Fibroblast of lung (primary cell): ENCODE data around the gene C8G. TPM values are rescaled to one million over a fixed set of nuclear protein-coding genes. Genes with fewer than 3 reads are reported as not detected.

Experiments used
- DNase-seq, 2 donors: peaks; one replicate each; pipeline versions ENCODE4 v3.0.0 to v3.0.0-alpha.2; 2010; ENCODE audit warnings: low read depth in 2 of 2
- H2AFZ ChIP-seq: 2 replicates; pipeline ENCODE4 v1.5.1; 2012; ENCODE audit warnings: low read length, control low read depth, inconsistent platforms
- H3K27ac ChIP-seq: 2 replicates; pipeline ENCODE4 v1.5.1; 2011; ENCODE audit warnings: low read length, control low read depth; ENCODE audit not compliant: insufficient read depth
- H3K27me3 ChIP-seq: 2 replicates; pipeline ENCODE4 v1.5.1; 2011; ENCODE audit warnings: mild to moderate bottlenecking, low read length; ENCODE audit not compliant: control insufficient read depth, insufficient read depth
- H3K36me3 ChIP-seq: 2 replicates; pipeline ENCODE4 v1.5.1; 2011; ENCODE audit warnings: low read length; ENCODE audit not compliant: control insufficient read depth, insufficient read depth
- H3K4me1 ChIP-seq: 2 replicates; pipeline ENCODE4 v1.5.1; 2011; ENCODE audit warnings: low read length; ENCODE audit not compliant: control insufficient read depth, insufficient read depth; ENCODE audit errors: extremely low read depth
- H3K4me2 ChIP-seq: 2 replicates; pipeline ENCODE4 v1.5.1; 2011; ENCODE audit warnings: low read length, control low read depth; ENCODE audit not compliant: insufficient read depth; ENCODE audit errors: extremely low read depth
- H3K4me3 ChIP-seq, 4 experiments: fragments of 200-600 bp in 1 of 4; sonication (generic) in 1 of 4; replicated peaks in 1 of 4; 2 replicates each; pipeline ENCODE4 v1.5.1; 2011 to 2016; ENCODE audit warnings: low read length in 4 of 4, low read depth in 3 of 4, mild to moderate bottlenecking in 3 of 4, control low read depth in 2 of 4, inconsistent platforms in 1 of 4, mixed read lengths in 1 of 4; ENCODE audit not compliant: insufficient read depth in 1 of 4; ENCODE audit errors: control extremely low read depth in 1 of 4
- H3K79me2 ChIP-seq: 2 replicates; pipeline ENCODE4 v1.5.1; 2012; ENCODE audit warnings: mild to moderate bottlenecking, low read length, inconsistent platforms; ENCODE audit not compliant: control insufficient read depth, insufficient read depth
- H3K9ac ChIP-seq: 2 replicates; pipeline ENCODE4 v1.5.1; 2011; ENCODE audit warnings: mild to moderate bottlenecking, low read length, control low read depth; ENCODE audit not compliant: insufficient read depth
- H3K9me3 ChIP-seq: 2 replicates; pipeline ENCODE4 v1.5.1; 2012; ENCODE audit warnings: low read depth, low read length; ENCODE audit not compliant: control insufficient read depth, insufficient read depth
- H4K20me1 ChIP-seq: 2 replicates; pipeline ENCODE4 v1.5.1; 2011; ENCODE audit warnings: low read length; ENCODE audit not compliant: control insufficient read depth, insufficient read depth; ENCODE audit errors: extremely low read depth
- CTCF ChIP-seq, 2 donors: IDR thresholded peaks in 1 of 2; conservative IDR thresholded peaks in 1 of 2; 1 replicate in 1 of 2; 2 replicates in 1 of 2; pipeline ENCODE4 v1.5.1; 2011 to 2012; ENCODE audit warnings: low read length in 2 of 2, control low read depth in 1 of 2, inconsistent platforms in 1 of 2, low read depth in 1 of 2, mild to moderate bottlenecking in 1 of 2
- EZH2 ChIP-seq: IDR thresholded peaks from 2 replicates; pipeline ENCODE4 v1.5.1; 2012; ENCODE audit warnings: low read length, control low read depth, mild to moderate bottlenecking; ENCODE audit errors: missing control alignments
- polyA plus RNA-seq, 2 donors: library from polyadenylated mRNA; depleted of rRNA in 1 of 2; stranded (reverse) in 1 of 2; unstranded in 1 of 2; fragments of >200 nt; gene quantifications; 2 replicates each; pipeline ENCODE4 v1.2.1, GENCODE V29; 2011 to 2012; ENCODE audit warnings: missing spikeins in 1 of 2
- total RNA-seq: library from RNA; depleted of rRNA; stranded (reverse); fragments of >200 nt; gene quantifications from 2 replicates; pipeline ENCODE4 v1.2.1, GENCODE V29; 2014

Gene C8G
- total and polyA plus RNA-seq, 2 donors (not counting 1 experiment from before 2014, with no cell fraction given) = 0.40 to 1.2 TPM

GRCh38 chr9:136972743-136973142 is 27.7 kb downstream of the C8G start:
- H3K9ac ChIP-seq = no peak overlapping the region
- no peak overlapping the region for H3K27ac ChIP-seq
- no peaks in the 10 kb centered on the region for H3K9me3 ChIP-seq
- DNase-seq = no peak
- H4K20me1 ChIP-seq = no peaks in the 10 kb centered on the region
- no peaks in the 10 kb centered on the region for H3K79me2 ChIP-seq
- no peak overlapping the region for H3K4me2 ChIP-seq
- peaks cover 3% of the 10 kb centered on the region for H3K27me3 ChIP-seq
- no peaks in the 10 kb centered on the region for H3K4me1 ChIP-seq
- H3K4me3 ChIP-seq = no peak overlapping the region
- no peak overlapping the region for H2AFZ ChIP-seq
- TF ChIP-seq EZH2 = no peak
- no peak for TF ChIP-seq CTCF (conservative IDR thresholded peaks at IDR 0.05 in 1 of 2, IDR thresholded peaks at IDR 0.05 in 1 of 2; ENCODE audit: low read depth in 1 of 2, low read length in 2 of 2)
- no peaks in the 10 kb centered on the region for H3K36me3 ChIP-seq

DNA sequence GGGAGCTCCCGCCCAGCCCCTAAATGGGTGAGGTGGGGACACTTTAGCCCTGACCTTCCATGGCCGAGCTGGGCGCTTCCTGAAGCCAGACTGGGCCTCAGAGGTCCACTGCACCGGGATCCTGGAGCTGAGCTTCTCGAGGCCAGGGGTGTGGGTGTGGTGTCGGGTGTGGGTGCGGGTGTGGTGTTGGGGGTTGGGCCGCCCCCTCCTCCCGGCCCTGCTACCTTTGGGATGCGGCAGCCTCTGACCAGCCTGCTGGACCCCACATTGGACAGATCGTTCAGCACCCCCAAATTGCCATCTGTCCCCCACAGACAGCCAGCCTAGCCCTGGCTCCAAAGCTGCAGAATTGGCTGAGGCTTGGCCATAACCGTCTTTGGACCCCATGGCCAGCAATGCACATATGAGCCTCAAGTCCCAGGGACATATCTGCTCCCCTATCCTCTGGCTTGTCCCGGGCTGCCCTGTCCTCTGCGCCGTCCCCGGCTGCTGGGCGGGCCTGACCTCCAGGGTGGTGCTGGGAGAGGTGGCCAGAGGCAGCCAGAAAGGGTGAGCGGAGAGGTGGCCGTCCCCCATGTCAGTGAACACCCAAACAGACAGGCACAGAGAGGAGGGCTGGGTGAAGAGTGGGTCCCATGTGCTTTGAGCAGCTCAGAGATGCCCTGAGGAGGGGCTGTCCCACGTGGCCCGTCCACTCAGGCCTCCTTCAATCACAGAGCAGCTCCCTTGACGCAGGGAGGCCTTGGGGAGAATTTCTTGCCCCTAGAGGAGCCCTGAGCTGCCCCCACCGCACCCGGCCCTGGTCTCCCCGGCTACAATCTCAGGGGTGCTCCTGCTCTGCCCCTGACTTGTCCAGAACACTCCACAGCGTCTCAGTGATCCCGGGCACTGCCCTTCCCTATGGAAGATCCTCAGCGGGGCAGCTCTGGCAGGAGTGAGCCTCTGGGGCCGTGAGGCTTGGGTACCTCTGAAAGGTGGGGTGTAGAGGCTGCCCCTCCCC is 28.9 kb downstream of the C8G start:
- H3K27me3 ChIP-seq = peaks cover 4% of the 10 kb centered on the region
- no peak overlapping the region for H2AFZ ChIP-seq
- H3K79me2 ChIP-seq = no peaks in the 10 kb centered on the region
- no peak overlapping the region for H3K27ac ChIP-seq
- H3K9me3 ChIP-seq = no peaks in the 10 kb centered on the region
- no peaks in the 10 kb centered on the region for H3K36me3 ChIP-seq
- no peak for DNase-seq
- H4K20me1 ChIP-seq = no peaks in the 10 kb centered on the region
- H3K9ac ChIP-seq = no peak overlapping the region
- no peak overlapping the region for H3K4me2 ChIP-seq
- H3K4me1 ChIP-seq = no peaks in the 10 kb centered on the region
- TF ChIP-seq EZH2 = no peak
- no peak for TF ChIP-seq CTCF (conservative IDR thresholded peaks at IDR 0.05 in 1 of 2, IDR thresholded peaks at IDR 0.05 in 1 of 2; ENCODE audit: low read depth in 1 of 2, low read length in 2 of 2)
- H3K4me3 ChIP-seq = no peak overlapping the region

DNA sequence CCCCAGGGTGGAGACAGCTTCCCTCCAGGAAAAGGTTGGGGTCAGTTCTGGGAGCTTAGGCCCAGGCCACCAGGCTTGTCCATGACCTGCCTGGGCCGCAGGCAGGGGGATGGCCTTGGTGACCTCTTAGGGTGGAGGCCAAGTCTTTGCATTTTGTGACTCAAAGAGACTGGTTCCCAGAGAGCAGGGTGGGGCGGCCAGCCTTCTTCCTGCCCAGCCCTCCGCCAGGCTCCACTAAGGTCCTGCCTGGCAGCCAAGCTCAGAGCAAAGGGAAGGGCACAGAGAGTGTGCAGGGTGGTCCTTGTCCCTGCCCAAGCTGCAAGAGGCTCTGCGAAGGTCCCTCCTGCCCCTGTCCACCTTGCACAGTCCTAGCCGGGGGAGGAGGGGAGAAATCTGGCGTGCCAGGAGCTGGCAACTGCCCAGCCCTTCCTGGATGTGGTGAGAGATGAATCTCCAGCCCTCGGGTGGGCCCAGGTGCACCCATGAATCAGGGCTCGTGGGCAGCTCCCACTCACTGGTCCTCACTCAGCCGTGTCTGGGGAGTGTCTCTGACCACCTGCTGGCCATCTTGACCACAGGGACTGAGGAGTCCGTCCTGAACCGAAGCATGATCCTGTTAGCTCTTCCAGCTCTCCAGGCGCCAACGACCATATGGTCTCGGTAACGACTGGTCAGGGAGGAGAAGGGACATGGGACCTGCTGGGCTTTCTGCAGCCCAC is 29.9 kb downstream of the C8G start:
- H3K9me3 ChIP-seq = no peaks in the 10 kb centered on the region
- no peaks in the 10 kb centered on the region for H3K36me3 ChIP-seq
- no peak overlapping the region for H2AFZ ChIP-seq
- H4K20me1 ChIP-seq = no peaks in the 10 kb centered on the region
- TF ChIP-seq EZH2 (no peak), CTCF (conservative IDR thresholded peaks at IDR 0.05 in 1 of 2, IDR thresholded peaks at IDR 0.05 in 1 of 2; ENCODE audit: low read depth in 1 of 2, low read length in 2 of 2) (no peak)
- H3K79me2 ChIP-seq = no peaks in the 10 kb centered on the region
- no peak for DNase-seq
- H3K4me1 ChIP-seq = no peaks in the 10 kb centered on the region
- H3K27ac ChIP-seq = no peak overlapping the region
- H3K27me3 ChIP-seq = peaks cover 4% of the 10 kb centered on the region
- no peak overlapping the region for H3K9ac ChIP-seq
- H3K4me2 ChIP-seq = no peak overlapping the region
- H3K4me3 ChIP-seq = no peak overlapping the region
